Stomach (tissue), 9 donors: ENCODE results near the gene PPP2R3B. TPM values are rescaled to one million over a fixed set of nuclear protein-coding genes. Genes with fewer than 3 reads are reported as not detected.

Experiments used
- DNase-seq, 2 donors: peaks; one replicate each; pipeline versions ENCODE4 v3.0.0 to v3.0.0-alpha.2; 2013 to 2019
- H3K27ac ChIP-seq, 5 donors: fragments of 200-600 bp in 4 of 5; sonication (generic) in 4 of 5; one replicate each; pipeline ENCODE4 v1.5.1; 2013 to 2019; ENCODE audit warnings: mild to moderate bottlenecking in 1 of 5, moderate library complexity in 1 of 5
- H3K27me3 ChIP-seq, 3 donors: fragments of 200-600 bp; sonication (generic); one replicate each; pipeline ENCODE4 v1.5.1; 2017 to 2019; ENCODE audit warnings: mixed run types in 1 of 3
- H3K36me3 ChIP-seq, 4 donors: fragments of 200-600 bp; sonication (generic); 1 replicate in 3 of 4; 2 replicates in 1 of 4; pipeline ENCODE4 v1.5.1; 2016 to 2019
- H3K4me1 ChIP-seq, 4 donors: fragments of 200-600 bp; sonication (generic); one replicate each; pipeline ENCODE4 v1.5.1; 2016 to 2019
- H3K4me3 ChIP-seq, 4 donors: fragments of 200-600 bp; sonication (generic) in 3 of 4; one replicate each; pipeline ENCODE4 v1.5.1; 2016 to 2019; ENCODE audit warnings: mild to moderate bottlenecking in 1 of 4
- H3K9me3 ChIP-seq, 4 donors: fragments of 200-600 bp; sonication (generic); one replicate each; pipeline ENCODE4 v1.5.1; 2016 to 2019
- EP300 ChIP-seq: sonication (generic); formaldehyde crosslinking; IDR thresholded peaks from one replicate; pipeline ENCODE4 v1.6.1; 2017; ENCODE audit warnings: antibody characterized with exemption
- POLR2A ChIP-seq, 4 donors: fragments of 450-650 bp; IDR thresholded peaks; one replicate each; pipeline ENCODE4 v1.6.1; 2016; ENCODE audit warnings: antibody characterized with exemption in 4 of 4, control low read depth in 2 of 4, mild to moderate bottlenecking in 1 of 4, moderate library complexity in 1 of 4
- POLR2AphosphoS5 ChIP-seq, 3 donors: sonication (generic); formaldehyde crosslinking; IDR thresholded peaks; one replicate each; pipeline ENCODE4 v1.6.1; 2016; ENCODE audit warnings: antibody characterized with exemption in 3 of 3
- WGBS, 5 donors: extraction: QIAGEN DNeasy Blood & Tissue Kit in 3 of 5; methylation state at CpG; one replicate each; pipeline versions ENCODE4 v1.1.5 to v1.1.7; 2013 to 2018; 5-methylcytosine and 5-hydroxymethylcytosine counted together
- intact Hi-C: fragments of 100-400 bp; cut with DNase I; formaldehyde crosslinking; loops from one replicate; pipeline ENCODE4 v1.15.1; 2023; ENCODE audit warnings: low total_unique reads
- polyA plus RNA-seq, 3 donors: library from polyadenylated mRNA; stranded (reverse); fragments of 200-250 nt; gene quantifications; one replicate each; pipeline ENCODE4 v1.2.3, GENCODE V29; 2013
- total RNA-seq, 5 donors: library from RNA; depleted of rRNA; stranded (reverse); fragments of >200 nt; gene quantifications; one replicate each; pipeline versions ENCODE4 v1.1.0 to v1.2.3, GENCODE V29; 2014 to 2016
- TF ChIP-seq, protein P1 (sequence below), 7 experiments: fragments of 450-650 bp in 4 of 7; fragments of 200-600 bp in 3 of 7; sonication (generic) in 3 of 7; IDR thresholded peaks; one replicate each; pipeline ENCODE4 v1.5.1; 2016 to 2019; ENCODE audit warnings: antibody characterized with exemption in 7 of 7, control low read depth in 2 of 7, mild to moderate bottlenecking in 1 of 7
- donor health status: healthy with polysubstance abuse.
- donor health status: Bipolar disorder and iron deficiency.
- donor health status: healthy.

Gene PPP2R3B
- total and polyA plus RNA-seq, 8 donors: 5.3 to 31.7 (median 15.0) TPM

DNA sequence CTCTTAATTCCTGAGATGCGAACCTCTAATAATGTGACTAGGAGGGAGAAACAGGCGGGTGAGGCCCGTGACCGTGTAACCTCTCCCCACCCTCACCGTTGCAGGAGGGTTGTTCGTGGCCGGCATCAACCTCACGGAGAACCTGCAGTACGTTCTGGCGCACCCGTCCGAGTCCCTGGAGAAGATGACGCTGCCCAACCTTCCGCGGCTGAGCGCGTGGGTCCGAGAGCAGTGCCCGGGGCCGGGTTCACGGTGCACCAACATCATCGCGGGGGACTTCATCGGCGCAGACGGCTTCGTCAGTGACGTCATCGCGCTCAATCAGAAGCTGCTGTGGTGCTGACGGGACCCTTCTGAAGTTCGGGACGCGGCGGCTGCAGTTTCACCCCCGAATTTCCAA is 87.7 kb downstream of the PPP2R3B start:
- no peak for DNase-seq
- no peak overlapping the region for H3K27ac ChIP-seq
- H3K4me3 ChIP-seq: no peak overlapping the region
- H3K27me3 ChIP-seq: no peaks in the 10 kb centered on the region
- H3K9me3 ChIP-seq: no peaks in the 10 kb centered on the region
- TF ChIP-seq POLR2AphosphoS5 (IDR thresholded peaks at IDR 0.05) (no peak), EP300 (no peak), POLR2A (IDR thresholded peaks at IDR 0.05) (no peak)
- TF ChIP-seq, protein P1, sequence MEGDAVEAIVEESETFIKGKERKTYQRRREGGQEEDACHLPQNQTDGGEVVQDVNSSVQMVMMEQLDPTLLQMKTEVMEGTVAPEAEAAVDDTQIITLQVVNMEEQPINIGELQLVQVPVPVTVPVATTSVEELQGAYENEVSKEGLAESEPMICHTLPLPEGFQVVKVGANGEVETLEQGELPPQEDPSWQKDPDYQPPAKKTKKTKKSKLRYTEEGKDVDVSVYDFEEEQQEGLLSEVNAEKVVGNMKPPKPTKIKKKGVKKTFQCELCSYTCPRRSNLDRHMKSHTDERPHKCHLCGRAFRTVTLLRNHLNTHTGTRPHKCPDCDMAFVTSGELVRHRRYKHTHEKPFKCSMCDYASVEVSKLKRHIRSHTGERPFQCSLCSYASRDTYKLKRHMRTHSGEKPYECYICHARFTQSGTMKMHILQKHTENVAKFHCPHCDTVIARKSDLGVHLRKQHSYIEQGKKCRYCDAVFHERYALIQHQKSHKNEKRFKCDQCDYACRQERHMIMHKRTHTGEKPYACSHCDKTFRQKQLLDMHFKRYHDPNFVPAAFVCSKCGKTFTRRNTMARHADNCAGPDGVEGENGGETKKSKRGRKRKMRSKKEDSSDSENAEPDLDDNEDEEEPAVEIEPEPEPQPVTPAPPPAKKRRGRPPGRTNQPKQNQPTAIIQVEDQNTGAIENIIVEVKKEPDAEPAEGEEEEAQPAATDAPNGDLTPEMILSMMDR (IDR thresholded peaks at IDR 0.05): no peak
- no peaks in the 10 kb centered on the region for H3K4me1 ChIP-seq
- peaks cover 19 to 78% (median 76%) of the 10 kb centered on the region in 4 donors for H3K36me3 ChIP-seq
- intact Hi-C loops: no loop called here
- WGBS, 5 donors: 97 to 99% (median 97%) methylated on average over 15 to 36 of the region's 36 CpGs

DNA sequence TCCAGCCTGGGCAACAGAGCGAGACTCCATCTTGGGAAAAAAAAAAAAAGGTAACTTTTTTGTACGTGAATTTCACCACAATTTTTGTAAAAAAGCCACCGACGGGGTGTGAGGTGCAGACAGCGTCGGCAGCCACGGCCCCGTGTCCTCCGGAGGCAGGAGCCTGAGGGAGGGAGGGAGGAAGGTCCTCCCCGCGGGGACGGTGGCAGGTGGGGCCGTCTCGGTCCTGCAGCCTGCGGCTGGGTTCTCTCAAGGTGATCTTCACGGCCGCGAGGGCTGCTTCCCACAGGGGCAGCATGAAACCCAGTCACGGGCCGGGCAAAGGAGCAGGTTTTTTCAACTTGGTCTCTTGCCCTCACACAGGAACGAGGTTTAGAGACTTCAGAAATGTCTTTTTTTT is 91.6 kb downstream of the PPP2R3B start:
- Histone ChIP-seq H3K36me3 (peaks cover 31 to 79% (median 76%) of the 10 kb centered on the region in 4 donors), H3K9me3 (no peaks in the 10 kb centered on the region), H3K27ac (no peak overlapping the region), H3K27me3 (no peaks in the 10 kb centered on the region), H3K4me1 (no peaks in the 10 kb centered on the region), H3K4me3 (no peak overlapping the region)
- intact Hi-C loops: no loop called here
- WGBS, 5 donors: 91 to 98% (median 95%) methylated on average over 20 to 21 of the region's 21 CpGs
- DNase-seq: no peak
- TF ChIP-seq POLR2AphosphoS5 (IDR thresholded peaks at IDR 0.05): no peak
- TF ChIP-seq POLR2A (IDR thresholded peaks at IDR 0.05): no peak
- TF ChIP-seq, protein P1 (IDR thresholded peaks at IDR 0.05): no peak
- TF ChIP-seq EP300: no peak

- no peak for TF ChIP-seq EP300
- no peak for TF ChIP-seq POLR2A (IDR thresholded peaks at IDR 0.05)
- TF ChIP-seq, protein P1 (IDR thresholded peaks at IDR 0.05): no peak
- TF ChIP-seq POLR2AphosphoS5 (IDR thresholded peaks at IDR 0.05): no peak
- no peak overlapping the region for H3K27ac ChIP-seq
- 96 to 98% (median 97%) methylated on average over 42 to 47 of the region's 47 CpGs for WGBS, 5 donors
- H3K36me3 ChIP-seq: peaks cover 38 to 83% (median 82%) of the 10 kb centered on the region in 4 donors
- H3K4me1 ChIP-seq: no peaks in the 10 kb centered on the region
- intact Hi-C loops: no loop called here
- no peak overlapping the region for H3K4me3 ChIP-seq
- no peaks in the 10 kb centered on the region for H3K27me3 ChIP-seq
- peak in 1 of 2 donors; percentile 22 for DNase-seq
- no peaks in the 10 kb centered on the region for H3K9me3 ChIP-seq
Measured at GRCh38 chrX:292900-293897, 93.5 kb downstream of the PPP2R3B start.

DNA sequence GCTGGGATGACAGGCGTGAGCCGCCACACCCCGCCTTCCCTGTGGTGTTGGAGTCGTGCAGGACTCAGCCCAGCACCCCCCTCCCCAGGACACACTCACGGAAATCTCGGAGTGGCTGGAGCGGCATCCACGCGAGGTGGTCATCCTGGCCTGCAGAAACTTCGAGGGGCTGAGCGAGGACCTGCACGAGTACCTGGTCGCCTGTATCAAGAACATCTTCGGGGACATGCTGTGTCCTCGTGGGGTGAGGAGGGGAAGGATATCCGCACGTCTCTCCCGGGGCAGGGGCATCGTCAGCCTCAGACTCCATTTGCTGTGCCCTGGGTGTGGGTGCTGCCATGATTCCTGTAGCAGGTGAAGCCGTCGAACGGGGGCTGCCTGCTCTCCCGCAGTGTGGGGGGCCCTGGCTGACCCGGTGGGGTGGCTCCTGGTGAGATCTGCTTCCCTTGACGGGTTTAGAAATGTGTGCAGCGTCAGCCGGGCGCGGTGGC is 95.3 kb downstream of the PPP2R3B start:
- Histone ChIP-seq H3K27ac (no peak overlapping the region), H3K4me3 (no peak overlapping the region), H3K9me3 (no peaks in the 10 kb centered on the region), H3K27me3 (no peaks in the 10 kb centered on the region), H3K4me1 (no peaks in the 10 kb centered on the region), H3K36me3 (peaks cover 38 to 91% (median 86%) of the 10 kb centered on the region in 4 donors)
- WGBS, 5 donors: 95 to 99% (median 97%) methylated on average over 26 to 29 of the region's 29 CpGs
- TF ChIP-seq, protein P1 (IDR thresholded peaks at IDR 0.05): no peak
- TF ChIP-seq POLR2A (IDR thresholded peaks at IDR 0.05) (no peak), EP300 (no peak), POLR2AphosphoS5 (IDR thresholded peaks at IDR 0.05) (no peak)
- intact Hi-C loops: no loop called here
- no peak for DNase-seq
